ENCODE results near the gene CBLB.
"Not testable (repeated sequence)": the region's sequence is repeated elsewhere in the genome, so short reads cannot be mapped to it uniquely, and the experiment has no call there.

- not testable (repeated sequence) for TF ChIP-seq CTCF (conservative IDR thresholded peaks at IDR 0.05 in 1 of 2, IDR thresholded peaks at IDR 0.05 in 1 of 2; ENCODE audit: low read depth in 1 of 2, low read length in 2 of 2); EZH2 (IDR thresholded peaks at IDR 0.05; ENCODE audit: low read length, missing control alignments)
Measured at GRCh38 chr3:105727036-105727435, 141.8 kb downstream of the CBLB start.
